Measurements from ENCODE around the gene ABTB1. TPM values are rescaled to one million over a fixed set of nuclear protein-coding genes. Genes with fewer than 3 reads are reported as not detected.

Gene ABTB1
- total and polyA plus RNA-seq, 7 donors, result 18.0 to 75.3 (median 36.5) TPM

GRCh38 chr3:127647845-127648204, 24.9 kb upstream of the ABTB1 start:
- TF ChIP-seq POLR2AphosphoS5 (IDR thresholded peaks at IDR 0.05), result no peak
- no peak for TF ChIP-seq CTCF (IDR thresholded peaks at IDR 0.05)
- TF ChIP-seq EP300 (IDR thresholded peaks at IDR 0.05), result no peak
- no peak for TF ChIP-seq POLR2A (IDR thresholded peaks at IDR 0.05)
- Histone ChIP-seq H3K27me3 (no peaks in the 10 kb centered on the region), H3K36me3 (no peaks in the 10 kb centered on the region), H3K9me3 (no peaks in the 10 kb centered on the region), H3K27ac (no peak overlapping the region), H3K4me3 (no peak overlapping the region), H3K4me1 (peaks cover 0 to 5% (median 2%) of the 10 kb centered on the region in 4 donors)
- DNase-seq, result no peak
- intact Hi-C loops (cut with DNase I), result no loop called here

- 94 to 97% methylated on average over 4 of the region's 4 CpGs for whole genome bisulfite sequencing, 2 donors
- DNase-seq, result no peak
- TF ChIP-seq POLR2AphosphoS5 (IDR thresholded peaks at IDR 0.05) (no peak), CTCF (IDR thresholded peaks at IDR 0.05) (no peak), POLR2A (IDR thresholded peaks at IDR 0.05) (no peak)
Measured at GRCh38 chr3:127650236-127650635, 22.5 kb upstream of the ABTB1 start.

GRCh38 chr3:127651516-127652172, 21.1 kb upstream of the ABTB1 start:
- DNase-seq, result no peak
- Histone ChIP-seq H3K27ac (no peak overlapping the region), H3K36me3 (no peaks in the 10 kb centered on the region), H3K4me1 (peaks cover 0 to 15% (median 2%) of the 10 kb centered on the region in 4 donors), H3K4me3 (no peak overlapping the region), H3K27me3 (no peaks in the 10 kb centered on the region), H3K9me3 (no peaks in the 10 kb centered on the region)
- WGBS, 2 donors, result 88% methylated on average over 8 of the region's 8 CpGs
- TF ChIP-seq EP300 (IDR thresholded peaks at IDR 0.05) (no peak), POLR2AphosphoS5 (IDR thresholded peaks at IDR 0.05) (no peak), POLR2A (IDR thresholded peaks at IDR 0.05) (no peak), CTCF (IDR thresholded peaks at IDR 0.05) (no peak)
- intact Hi-C loops (cut with DNase I), result loop anchor here (1.0 to 2.0 kb wide), 4 partner anchors 171 to 319 kb away; partner anchors contain the start of gene MGLL

More at GRCh38 chr3:127650236-127650635, 22.5 kb upstream of the ABTB1 start:
- peaks cover 0 to 8% (median 2%) of the 10 kb centered on the region in 4 donors for H3K4me1 ChIP-seq
- no peak overlapping the region for H3K27ac ChIP-seq
- H3K27me3 ChIP-seq, result no peaks in the 10 kb centered on the region
- intact Hi-C loops (cut with DNase I), result no loop called here
- no peaks in the 10 kb centered on the region for H3K9me3 ChIP-seq
- H3K36me3 ChIP-seq, result no peaks in the 10 kb centered on the region
- H3K4me3 ChIP-seq, result no peak overlapping the region

GRCh38 chr3:127652246-127652995, 20.3 kb upstream of the ABTB1 start:
- WGBS, 2 donors, result 74 to 76% methylated on average over 13 of the region's 13 CpGs
- Histone ChIP-seq H3K4me3 (no peak overlapping the region), H3K9me3 (no peaks in the 10 kb centered on the region), H3K4me1 (peaks cover 0 to 15% (median 2%) of the 10 kb centered on the region in 4 donors), H3K27ac (no peak overlapping the region), H3K27me3 (no peaks in the 10 kb centered on the region), H3K36me3 (no peaks in the 10 kb centered on the region)
- TF ChIP-seq EP300 (IDR thresholded peaks at IDR 0.05), result no peak
- no peak for TF ChIP-seq POLR2AphosphoS5 (IDR thresholded peaks at IDR 0.05)
- no peak for TF ChIP-seq POLR2A (IDR thresholded peaks at IDR 0.05)
- peak; percentile 70 to 94 (median 80) for TF ChIP-seq CTCF (IDR thresholded peaks at IDR 0.05)
- peak; percentile 77 for DNase-seq
- intact Hi-C loops (cut with DNase I), result loop anchor here (1.0 to 2.0 kb wide), 3 partner anchors 170 to 318 kb away; partner anchors contain the start of gene MGLL

All from sigmoid colon (tissue), 7 donors.